ENCODE results near the gene FBXL17.
A peak's percentile ranks its signal among the peaks of the same experiment; 100 is the strongest.

DNA sequence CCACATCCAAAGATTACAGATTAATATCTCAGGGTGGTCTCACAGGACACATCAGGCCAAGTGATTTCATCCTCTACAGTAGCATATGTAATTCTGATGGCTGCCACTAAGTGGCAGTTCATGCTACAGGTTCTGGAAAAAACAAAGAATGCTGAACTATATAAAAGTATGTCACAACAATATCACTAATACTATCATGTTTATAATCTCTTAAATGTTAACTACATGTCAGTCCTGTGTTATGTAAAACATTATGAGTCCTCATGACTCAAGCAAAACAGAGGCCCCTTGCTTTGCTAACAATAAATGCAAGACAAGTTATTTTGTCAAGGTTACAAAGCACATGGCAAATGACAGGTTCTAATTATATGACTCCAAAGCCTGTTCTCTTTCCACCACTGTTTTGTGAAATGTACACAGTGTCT, 233.2 kb downstream of the FBXL17 start:
- TF ChIP-seq, protein P1, sequence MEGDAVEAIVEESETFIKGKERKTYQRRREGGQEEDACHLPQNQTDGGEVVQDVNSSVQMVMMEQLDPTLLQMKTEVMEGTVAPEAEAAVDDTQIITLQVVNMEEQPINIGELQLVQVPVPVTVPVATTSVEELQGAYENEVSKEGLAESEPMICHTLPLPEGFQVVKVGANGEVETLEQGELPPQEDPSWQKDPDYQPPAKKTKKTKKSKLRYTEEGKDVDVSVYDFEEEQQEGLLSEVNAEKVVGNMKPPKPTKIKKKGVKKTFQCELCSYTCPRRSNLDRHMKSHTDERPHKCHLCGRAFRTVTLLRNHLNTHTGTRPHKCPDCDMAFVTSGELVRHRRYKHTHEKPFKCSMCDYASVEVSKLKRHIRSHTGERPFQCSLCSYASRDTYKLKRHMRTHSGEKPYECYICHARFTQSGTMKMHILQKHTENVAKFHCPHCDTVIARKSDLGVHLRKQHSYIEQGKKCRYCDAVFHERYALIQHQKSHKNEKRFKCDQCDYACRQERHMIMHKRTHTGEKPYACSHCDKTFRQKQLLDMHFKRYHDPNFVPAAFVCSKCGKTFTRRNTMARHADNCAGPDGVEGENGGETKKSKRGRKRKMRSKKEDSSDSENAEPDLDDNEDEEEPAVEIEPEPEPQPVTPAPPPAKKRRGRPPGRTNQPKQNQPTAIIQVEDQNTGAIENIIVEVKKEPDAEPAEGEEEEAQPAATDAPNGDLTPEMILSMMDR (IDR thresholded peaks at IDR 0.05; ENCODE audit: low read depth, low read length, missing input control) = peak; percentile 37
- TF ChIP-seq RAD21 (IDR thresholded peaks at IDR 0.05) (peak; percentile 48 to 71), EGR1 (IDR thresholded peaks at IDR 0.05; ENCODE audit: low read depth in 2 of 2) (no peak), RXRA (IDR thresholded peaks at IDR 0.05) (no peak), FOXA1 (IDR thresholded peaks at IDR 0.05) (no peak)

Measured in liver (tissue), 3 donors.